GM21447 (cell line): Measurements from ENCODE around the gene RRAGA.
"Not testable (repeated sequence)": the region's sequence is repeated elsewhere in the genome, so short reads cannot be mapped to it uniquely, and the experiment has no call there.

Experiments
- ATAC-seq: cut with Tn5 transposase; IDR thresholded peaks from one replicate; pipeline ENCODE4 v1.9.1; 2021; ENCODE audit not compliant: unreplicated experiment

The RRAGA gene

DNA sequence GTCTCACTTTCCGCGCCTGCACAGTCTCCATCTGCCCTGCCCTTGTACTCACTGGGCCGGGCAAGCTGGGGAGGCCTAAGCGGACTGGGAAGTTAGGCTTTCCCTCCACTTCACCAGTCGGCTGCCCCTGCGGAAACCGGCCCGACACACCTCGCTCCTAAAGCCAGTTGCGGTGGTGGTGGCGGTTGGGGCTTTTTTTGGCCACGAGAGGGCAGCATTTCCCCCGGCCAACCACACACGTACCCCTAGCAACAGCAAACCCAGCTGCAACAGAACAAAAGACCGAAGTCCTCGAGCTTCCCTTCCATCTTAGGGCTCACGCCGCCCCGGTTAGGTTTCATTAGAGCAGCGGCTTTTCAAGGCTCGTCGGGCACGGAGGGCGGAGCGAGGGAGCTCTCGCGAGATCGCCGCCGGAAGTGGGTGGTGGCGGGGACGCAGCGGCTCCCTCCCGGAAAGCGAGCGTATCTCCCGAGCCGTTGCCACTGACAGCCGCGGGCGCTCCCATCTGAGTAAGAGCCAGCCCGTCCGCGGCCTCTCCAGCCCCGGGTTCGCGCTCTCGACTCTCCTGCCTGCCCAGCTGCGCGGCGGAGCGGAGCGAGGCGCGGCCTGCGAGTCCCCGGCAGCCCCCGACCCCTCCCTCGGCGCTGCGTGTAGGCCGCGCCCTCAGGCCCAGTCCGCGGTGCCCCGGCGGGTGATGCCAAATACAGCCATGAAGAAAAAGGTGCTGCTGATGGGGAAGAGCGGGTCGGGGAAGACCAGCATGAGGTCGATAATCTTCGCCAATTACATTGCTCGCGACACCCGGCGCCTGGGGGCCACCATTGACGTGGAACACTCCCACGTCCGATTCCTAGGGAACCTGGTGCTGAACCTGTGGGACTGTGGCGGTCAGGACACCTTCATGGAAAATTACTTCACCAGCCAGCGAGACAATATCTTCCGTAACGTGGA, at the start of gene RRAGA:
RRAGA (plus strand) TSS at position 462 of the 951 bp plus-strand sequence; CDS start at position 695, 233 bp downstream.
- peak; percentile 87 for ATAC-seq

GRCh38 chr9:19000133-19000532, 49.1 kb upstream of the RRAGA start:
- no peak for ATAC-seq

DNA sequence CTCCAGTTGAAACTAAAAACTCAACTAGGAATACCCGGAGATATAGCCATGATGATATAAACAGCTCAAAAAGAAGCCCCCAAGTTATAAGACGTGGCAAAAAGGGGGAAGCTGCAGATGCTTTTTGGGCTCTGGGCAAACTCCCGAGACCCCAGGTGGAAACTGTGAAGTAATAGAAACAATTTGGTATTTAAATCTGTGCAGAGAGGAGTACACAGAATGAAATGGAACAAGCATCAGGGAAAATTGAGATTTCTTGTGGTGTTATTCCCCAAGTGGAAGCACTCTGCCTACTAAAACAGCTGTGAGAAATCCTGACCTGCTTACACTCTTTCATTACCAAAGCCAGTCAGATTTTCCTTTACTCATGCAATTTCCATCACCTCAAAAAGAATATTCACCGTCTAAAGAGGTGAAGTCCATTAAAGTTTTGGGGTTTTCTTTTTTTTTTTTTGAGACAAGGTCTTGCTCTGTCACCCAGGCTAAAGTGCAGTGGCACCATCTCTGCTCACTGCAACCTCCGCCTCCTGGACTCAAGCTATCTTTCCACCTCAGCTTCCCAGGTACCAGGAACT, 39.7 kb upstream of the RRAGA start:
- ATAC-seq, result no peak

- ATAC-seq, result no peak
Observed at GRCh38 chr9:19018201-19018600, 31.0 kb upstream of the RRAGA start.

GRCh38 chr9:19020886-19021455, 28.3 kb upstream of the RRAGA start:
- ATAC-seq, result no peak

GRCh38 chr9:19021649-19022048, 27.6 kb upstream of the RRAGA start:
- not testable (repeated sequence) for ATAC-seq

GRCh38 chr9:19022206-19022605, 27.0 kb upstream of the RRAGA start:
- ATAC-seq, result no peak

DNA sequence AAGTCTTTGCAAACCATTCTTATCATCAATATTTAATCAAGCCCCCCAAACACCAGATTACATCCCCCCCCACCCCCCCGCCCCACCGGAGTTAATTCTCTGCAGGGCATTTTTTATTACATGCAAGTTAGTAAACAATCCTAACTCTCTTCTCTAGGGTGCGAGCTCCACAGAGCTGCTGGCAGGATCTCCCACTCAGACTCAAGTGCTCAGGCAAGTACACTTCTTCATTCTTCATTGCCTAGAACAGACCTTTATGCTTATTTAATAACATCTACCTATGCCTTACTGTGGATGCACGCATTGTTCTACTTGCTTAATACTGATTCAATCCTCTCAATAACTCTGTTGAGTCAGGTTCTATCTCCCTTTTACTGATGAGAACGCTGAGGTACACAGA, 26.1 kb upstream of the RRAGA start:
- ATAC-seq, result no peak

DNA sequence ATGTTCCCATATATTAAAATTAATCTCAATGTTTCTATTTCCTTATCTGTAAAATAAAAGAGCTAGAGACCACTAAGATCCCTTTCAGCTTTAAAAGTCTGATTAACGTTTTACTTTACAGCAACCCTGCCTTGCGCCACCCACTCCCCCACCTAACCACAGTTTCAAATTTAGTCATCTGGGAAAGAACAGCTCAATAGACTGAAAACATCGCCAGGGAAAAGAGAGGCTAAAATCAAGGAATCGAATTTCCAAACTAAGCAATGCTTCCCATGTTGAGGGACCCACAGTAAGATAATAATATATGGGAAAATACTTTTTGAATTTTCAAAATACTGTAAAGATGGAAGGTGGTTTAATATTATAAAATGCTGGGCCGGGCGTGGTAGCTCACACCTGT, 22.9 kb upstream of the RRAGA start:
- ATAC-seq, result no peak

DNA sequence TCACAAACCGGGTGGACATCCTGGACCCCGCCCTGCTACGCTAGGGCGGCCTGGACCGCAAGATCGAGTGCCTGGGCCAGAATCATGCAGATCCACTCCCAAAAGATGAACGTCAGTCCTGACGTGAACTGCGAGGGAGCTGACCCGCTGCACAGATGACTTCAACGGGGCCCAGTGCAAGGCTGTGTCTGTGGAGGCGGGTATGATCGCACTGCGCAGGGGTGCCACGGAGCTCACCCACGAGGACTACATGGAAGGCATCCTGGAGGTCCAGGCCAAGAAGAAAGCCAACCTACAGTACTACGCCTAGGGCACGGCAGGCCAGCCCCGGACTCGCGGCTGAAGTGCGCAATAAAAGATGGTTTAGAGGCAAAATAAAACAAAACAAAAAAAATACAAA, 21.4 kb upstream of the RRAGA start:
- no peak for ATAC-seq

DNA sequence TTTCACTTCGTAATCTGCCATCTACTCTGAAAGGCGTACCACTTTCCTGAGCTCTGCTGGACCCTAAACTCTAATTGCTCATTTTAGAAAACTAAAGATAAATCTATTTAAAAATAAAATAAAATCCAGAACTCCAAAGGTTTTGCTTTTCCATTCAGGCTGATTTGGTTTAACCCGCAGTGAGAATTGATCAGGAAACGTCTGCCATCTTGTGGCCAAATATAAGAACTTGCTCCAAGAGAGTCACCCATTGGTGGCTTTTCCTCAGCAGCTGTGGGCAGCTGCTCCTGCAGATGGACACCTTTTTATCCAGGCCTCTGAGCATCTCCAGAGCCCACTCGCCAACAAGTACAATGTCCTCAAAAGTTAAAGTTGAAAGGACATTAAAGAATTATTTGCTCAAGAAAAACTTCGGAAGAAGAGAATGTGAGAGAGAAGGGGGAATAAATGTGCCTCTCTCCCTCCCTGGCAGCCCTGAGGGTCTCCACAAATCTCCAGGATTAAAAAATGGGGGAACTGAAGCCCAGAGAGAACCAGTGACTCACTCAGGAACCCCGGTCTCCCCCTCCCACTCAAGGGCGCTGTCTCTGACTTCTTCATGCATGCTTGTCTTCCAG, 20.3 kb upstream of the RRAGA start:
- ATAC-seq, result peak; percentile 65

DNA sequence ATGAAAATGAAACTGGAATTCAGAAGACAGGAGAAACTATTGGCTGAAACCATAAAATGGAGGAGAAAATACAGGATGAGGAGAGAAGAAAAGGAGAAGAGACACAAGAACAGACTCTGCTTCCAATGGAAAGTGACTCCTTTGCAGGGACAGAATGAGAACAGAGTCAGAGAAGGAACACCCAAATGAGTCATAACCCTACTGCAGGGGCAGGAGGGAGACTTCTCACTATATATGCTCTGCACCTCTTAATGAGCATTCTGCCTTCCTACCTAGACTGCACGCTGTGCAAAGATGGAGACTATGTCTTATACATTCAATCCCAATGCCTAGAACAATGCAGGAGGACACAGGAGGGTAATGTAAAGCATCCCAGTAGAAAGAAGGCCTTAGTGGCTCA, 18.3 kb upstream of the RRAGA start:
- ATAC-seq, result peak; percentile 66

GRCh38 chr9:19032406-19032805, 16.8 kb upstream of the RRAGA start:
- no peak for ATAC-seq

DNA sequence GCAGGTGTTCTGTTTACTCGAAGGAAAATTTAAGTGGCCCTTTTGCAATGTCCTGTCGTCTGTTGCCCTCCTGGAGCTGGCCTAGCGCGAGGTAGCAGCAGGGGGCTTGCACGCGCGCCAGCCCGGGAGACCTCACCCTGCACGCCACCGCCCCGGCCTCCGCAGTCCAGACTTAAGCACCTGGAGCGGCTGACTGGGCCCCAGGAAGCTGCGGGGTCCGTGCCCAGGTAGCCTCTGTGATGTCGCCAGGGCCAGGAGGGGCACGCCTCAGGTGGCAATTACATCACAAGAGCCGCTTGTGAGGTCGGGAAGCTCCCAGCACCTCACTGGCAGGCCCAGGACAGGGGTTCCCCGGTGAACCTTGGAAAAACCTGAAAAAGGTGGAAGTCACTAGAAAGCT, 16.2 kb upstream of the RRAGA start, which contains the start of gene SAXO1:
SAXO1 (minus strand) TSS at position 195 of the 400 bp plus-strand sequence. CDS start 301 bp downstream, outside the sequence.
- ATAC-seq, result no peak

DNA sequence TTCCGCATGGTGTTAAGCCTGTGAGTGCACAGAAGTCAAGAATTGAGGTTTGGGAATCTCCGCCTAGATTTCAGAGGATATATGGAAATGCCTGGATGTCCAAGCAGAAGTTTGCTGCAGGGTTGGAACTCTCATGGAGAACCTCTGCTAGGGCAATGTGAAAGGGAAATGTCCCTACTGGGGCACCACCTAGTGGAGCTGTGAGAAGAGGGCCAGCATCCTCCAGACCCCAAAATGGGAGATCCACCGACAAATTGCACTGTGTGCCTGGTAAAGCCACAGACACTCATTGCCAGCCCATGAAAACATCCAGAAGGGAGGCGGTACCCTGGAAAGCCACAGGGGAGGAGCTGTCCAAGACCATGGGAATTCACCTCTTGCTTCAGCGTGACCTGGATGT, 12.6 kb upstream of the RRAGA start:
- ATAC-seq, result no peak

- no peak for ATAC-seq
Observed at GRCh38 chr9:19049917-19050636, 850 bp downstream of the RRAGA start.

DNA sequence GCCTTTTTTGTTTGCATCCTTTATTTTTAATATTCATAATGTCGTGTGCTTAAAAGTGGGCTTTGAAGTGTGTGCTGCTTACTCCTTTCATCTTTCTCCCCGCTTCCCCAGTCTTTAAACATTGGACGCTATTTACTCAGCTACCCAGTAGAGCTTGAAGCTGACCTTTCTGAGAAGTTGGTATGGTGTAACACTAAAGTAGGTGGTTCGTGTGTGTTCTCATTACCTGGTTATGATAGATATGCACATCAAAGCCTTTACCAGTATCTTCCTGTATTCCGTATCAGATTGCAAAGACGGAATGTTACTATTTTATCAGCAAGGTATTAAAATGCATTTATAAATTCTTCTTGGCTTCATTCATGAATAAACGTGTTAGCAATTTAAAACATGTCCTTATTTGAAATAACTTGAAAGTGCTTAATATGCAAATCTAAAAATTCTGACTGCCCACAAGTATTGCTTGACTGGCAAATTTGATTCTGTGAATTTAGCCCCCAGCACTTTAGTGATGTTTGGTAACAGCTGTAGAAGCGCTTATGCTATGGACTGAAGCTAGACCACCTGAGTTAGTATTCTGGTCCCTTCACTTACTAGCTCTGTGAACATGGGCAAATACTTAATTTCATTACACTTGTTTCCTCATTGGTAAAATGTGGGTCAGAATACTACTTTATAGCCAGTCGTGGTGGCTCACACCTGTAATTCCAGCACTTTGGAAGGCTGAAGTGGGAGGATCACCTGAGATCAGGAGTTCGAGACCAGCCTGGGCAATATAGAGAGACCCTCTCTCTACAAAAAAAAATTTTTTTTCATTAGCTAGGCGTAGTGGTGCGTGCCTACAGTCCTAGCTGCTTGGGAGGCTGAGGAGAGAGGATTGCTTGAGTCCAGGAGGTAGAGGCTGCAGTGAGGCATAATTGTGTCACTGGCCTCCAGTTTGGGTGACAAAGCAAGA, 1.7 kb downstream of the RRAGA start:
- no peak for ATAC-seq

- no peak for ATAC-seq
Observed at GRCh38 chr9:19057033-19057432, 7.8 kb downstream of the RRAGA start.

GRCh38 chr9:19074229-19074628, 25.0 kb downstream of the RRAGA start:
- ATAC-seq, result no peak

DNA sequence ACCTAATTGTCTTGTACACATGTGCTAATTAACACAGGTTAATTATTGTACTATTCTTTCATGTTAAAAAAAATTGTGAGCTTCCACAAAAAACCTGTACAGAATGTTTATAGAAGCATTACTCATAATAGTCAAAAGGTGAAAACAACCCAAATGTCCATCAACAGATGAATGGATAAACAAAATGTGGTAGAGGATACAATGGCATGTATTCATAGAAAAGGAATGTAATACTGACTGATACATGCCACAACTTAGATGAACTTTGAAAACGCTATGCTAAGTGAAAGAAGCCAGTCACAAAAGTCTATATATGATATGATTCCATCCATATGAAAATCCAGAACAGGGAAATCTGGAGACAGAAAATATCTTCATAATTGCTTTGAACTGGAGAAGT, 25.6 kb downstream of the RRAGA start:
- ATAC-seq, result no peak
